ENCODE measurements around the gene AMN1.
"Not testable (repeated sequence)": the region's sequence is repeated elsewhere in the genome, so short reads cannot be mapped to it uniquely, and the experiment has no call there.

The AMN1 gene

DNA sequence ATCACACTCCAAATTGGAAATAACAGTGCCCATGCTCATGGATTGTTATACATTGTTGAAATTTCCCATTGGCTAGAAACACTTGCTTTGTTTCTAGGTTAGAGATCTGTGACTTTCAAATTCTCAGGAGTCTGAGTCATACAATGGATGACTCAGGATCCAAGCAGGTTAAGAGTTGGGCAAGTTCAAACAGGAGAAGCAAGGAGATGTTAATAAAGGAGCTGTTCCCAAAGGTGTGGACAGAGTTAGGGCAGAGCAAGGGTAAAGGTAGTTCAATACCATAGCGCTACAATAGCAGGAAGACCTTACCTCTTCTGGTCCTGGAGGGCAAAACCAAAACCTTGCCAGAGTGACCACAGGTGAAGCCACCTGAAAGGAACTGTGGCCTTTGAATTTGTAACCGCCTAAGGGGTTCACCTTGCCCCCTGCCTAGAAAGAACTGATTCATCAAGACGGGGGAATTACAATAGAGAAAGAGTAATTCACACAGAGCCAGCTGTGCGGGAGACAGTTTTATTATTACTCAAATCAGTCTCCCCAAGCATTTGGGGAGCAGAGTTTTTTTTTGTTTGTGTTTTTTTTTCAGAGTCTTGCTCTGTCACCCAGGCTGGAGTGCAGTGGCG lies 4.2 kb upstream of the AMN1 start:
- peak in 1 of 2 experiments; percentile 26 for DNase-seq

DNA sequence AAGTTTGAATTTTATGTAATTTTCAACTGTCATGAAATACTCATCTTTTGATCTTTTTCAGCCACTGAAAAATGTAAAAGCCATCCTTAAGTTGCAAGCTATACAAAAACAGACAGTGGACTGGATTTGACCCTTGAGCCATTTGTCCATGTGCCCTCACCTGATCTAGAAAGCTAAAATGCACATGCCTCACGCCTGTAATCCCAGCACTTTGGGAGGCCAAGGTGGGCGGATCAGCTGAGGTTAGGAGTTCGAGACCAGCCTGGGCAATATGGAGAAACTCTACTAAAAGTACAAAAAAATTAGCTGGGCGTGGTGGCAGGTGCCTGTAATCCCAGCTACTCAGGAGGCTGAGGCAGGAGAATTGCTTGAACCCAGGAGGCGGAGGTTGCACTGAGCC lies 2.4 kb upstream of the AMN1 start:
- DNase-seq: not testable (repeated sequence)

DNA sequence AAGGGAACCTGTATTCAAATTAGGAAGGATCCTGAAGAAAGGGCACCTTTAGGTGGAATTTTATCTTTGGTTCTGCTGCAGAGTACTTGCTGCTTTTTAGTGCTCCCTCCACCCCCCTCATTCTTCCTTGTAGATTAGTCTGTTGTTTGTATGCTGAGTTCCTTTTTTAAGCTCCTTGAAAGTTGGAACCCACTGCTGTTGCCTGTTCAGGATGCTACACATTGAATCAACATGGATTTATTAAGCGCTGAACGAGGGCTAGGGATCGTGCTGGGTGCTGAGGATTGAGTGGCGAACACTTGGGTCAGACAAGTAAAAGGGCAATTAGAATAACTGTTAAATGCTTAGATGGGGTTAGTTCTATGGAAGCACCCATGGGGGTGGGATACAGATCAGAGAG lies 884 bp upstream of the AMN1 start:
- DNase-seq: no peak

DNA sequence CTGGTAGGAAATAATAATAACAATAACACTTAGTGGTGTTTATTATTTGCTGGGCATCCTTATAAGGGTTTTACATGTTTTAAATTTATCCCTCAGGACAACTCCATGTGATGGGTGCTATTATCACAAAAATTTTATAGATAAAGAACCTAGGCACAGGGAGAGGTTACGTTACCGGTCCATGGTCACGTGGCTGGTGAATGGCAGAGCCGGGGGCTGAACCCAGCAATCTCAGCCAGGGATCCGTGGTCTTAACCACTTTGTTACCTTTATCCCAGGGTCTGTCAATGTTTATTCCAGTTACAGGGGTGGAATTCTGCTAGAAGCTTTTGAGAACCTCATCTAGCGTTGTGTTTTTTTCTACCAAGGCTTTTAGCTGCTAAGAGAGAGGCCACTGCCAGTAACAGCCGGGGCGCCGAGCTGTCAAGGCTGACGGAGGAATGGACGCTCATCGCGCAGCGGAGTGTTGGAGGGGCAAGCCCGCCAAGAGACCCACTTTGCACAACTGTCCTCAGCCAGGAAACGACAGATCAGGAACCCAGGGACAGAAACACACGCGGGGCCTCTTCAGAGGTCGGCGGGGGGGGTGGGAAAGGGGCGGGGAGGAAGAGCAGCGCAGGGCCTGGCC lies 418 bp downstream of the AMN1 start:
- DNase-seq: peak in 1 of 2 experiments; percentile 20

DNA sequence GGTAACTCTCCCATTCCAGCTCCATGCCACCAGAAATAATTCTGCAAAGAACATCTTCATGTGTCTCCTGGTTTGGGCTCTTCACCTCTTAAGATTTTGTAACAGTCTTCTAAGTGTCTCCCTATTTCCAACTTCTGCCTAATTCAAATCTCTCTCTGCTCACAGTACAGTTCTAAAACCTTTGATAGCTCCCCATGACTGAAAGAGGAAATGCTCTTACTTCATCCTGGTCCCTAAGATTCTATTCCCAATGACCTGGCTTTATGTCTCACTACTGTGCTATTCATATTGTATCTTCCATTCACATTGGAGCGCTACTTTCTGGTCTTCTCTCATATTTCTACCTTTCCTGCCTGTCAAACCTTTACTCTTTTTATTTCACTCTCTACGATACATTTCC lies 1.6 kb downstream of the AMN1 start:
- DNase-seq: no peak

DNA sequence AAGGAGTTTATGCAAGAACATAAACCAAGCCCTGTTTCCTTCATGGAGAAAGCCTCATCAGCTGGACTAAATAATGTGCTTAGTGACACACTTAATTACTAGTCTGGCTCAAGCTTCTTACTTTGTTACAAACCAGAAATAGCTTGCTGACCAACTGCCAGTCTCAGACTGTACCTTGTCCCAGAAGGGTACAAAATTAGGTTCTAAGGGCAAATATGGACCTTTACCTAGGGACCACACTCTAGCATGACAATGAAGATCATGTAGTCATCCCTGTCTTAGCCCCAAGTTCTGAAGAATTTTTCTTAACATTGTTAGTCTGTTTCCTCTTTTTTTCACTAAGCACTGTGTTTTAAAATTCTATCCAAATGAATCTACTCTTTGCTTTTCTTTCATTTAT lies 2.2 kb downstream of the AMN1 start:
- DNase-seq: no peak

DNA sequence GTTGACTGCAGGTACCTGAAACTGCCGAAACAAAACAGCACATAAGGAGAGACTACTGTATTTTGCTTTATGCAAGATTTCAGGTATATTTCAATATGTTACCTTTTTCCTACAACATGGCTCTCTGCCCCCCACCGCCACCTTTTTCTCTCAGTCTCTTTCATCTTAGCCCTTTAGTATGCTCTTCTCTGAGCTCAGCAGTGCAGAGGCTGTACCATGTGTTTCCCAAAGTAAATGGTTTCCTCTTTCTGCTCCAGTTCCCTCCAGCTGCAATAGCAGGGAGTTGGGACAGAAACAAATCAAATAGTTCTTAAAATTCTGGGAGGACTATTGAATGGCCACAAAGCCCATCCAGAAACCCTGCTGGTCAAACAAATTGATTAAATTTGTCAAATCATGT lies 4.3 kb downstream of the AMN1 start:
- DNase-seq: no peak

DNA sequence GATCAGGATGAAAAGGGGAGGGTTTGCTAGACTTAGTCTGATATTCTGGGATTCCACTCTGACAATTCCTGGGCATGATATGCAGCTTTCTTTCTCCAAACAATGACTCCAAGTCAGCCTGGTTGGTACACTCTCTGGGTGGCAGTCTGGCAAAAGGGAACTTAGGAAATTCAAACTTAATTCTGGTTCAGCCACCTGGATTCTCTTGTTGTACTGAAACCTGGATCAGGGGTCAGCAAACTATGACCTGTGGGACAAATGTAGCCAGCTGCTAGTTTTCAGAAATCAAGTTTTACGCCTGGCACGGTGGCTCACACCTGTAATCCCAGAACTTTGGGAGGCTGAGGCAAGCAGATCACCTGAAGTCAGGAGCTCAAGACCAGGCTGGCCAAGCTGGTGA lies 6.2 kb downstream of the AMN1 start:
- no peak for DNase-seq

DNA sequence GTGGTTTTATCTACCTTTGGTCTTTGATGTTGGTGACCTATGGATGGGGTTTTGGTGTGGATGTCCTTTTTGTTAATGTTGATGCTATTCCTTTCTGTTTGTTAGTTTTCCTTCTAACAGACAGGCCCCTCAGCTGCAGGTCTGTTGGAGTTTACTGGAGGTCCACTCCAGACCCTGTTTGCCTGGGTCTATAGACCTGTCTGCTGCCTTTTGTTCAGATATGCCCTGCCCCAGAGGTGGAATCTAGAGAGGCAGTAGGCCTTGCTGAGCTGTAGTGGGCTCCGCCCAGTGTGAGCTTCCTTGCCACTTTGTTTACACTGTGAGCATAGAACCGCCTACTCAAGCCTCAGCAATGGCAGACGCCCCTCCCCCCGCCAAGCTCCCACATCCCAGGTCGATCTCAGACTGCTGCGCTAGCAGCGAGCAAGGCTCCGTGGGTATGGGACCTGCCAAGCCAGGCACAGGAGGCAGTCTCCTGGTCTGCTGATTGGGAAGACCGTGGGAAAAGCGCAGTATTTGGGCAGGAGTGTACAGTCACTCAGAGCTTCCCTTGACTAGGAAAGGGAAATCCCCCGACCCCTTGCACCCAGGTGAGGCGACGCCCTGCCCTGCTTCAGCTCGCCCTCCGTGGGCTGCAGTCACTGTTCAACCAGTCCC lies 10.2 kb downstream of the AMN1 start:
- DNase-seq: not testable (repeated sequence)

DNA sequence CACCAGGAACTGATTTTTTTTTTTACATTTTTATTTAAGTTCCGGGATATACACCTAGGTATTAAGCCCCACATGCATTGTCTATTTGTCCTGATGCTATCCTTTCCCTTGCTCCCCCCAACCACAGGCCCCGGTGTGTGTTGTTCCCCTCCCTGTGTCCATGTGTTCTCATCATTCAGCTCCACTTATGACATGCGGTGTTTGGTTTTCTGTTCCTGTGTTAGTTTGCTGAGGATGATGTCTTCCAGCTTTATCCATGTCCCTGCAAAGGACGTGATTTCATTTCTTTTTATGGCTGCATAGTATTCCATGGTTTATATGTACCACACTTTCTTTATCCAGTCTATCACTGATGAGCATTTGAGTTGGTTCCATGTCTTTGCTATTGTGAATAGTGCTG lies 11.8 kb downstream of the AMN1 start:
- DNase-seq: not testable (repeated sequence)

DNA sequence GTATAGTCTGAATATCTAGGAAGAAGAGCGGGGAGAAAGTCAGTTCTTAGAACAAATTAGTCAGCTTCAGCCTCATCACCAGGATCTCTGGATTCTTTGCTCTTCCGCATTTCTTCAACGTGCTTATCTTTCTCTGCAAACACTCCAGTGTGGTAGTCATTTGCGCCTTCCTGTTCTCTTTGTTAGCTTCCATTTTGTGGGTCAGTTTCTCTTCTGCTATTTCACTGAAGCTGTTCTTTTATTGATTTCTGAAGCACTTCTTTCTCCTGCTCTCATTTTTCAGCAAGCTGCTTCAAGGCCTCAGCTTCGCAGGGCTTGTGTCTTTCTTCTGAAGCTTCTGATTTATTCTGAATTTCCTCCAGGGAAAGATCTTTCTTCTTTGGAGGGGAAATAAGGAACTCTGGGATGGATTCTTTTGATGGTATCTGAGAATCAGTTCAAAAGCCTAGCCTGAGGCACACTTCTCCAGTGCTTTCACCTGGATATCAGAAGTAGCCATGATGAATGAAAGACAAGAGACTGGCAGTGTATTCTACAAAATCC lies 13.5 kb downstream of the AMN1 start:
- no peak for DNase-seq

DNA sequence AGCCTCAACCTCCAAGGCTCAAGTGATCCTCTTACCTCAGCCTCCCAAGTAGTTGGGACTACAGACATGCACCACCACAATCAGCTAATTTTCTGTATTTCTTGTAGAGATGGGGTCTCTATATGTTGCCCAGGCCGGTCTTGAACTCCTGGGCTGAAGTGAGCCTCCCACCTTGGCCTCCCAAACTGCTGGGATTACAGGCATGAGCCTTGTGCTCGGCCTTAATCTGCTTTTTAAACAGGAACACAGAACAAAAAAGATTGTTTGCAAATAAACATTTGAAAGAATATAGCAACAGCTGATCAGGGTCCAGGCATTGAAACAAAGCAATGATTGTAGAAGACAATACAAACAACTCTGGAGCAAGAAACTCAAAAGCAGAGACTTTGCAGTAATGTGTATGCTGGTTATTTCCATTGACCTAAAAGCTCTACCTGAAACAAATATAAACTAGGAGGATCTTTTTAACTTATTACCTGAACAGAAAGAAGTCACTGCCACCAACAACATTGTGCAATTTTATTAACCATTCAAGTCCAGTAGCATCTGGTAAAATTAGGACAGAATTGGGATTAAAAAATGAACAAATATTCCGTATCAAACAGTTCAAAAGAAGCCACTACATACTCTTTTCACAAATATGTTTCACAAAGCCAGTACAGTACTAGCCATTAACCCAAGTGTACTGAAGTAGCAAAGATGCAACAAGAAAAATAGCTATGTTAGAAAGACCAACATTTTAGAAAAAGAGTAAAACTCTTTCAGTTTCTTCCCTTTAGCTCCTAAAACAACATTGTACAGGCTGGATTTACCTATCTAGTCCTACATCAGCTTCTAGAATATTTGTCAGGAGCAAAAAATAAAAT lies 14.2 kb downstream of the AMN1 start:
- DNase-seq: no peak

DNA sequence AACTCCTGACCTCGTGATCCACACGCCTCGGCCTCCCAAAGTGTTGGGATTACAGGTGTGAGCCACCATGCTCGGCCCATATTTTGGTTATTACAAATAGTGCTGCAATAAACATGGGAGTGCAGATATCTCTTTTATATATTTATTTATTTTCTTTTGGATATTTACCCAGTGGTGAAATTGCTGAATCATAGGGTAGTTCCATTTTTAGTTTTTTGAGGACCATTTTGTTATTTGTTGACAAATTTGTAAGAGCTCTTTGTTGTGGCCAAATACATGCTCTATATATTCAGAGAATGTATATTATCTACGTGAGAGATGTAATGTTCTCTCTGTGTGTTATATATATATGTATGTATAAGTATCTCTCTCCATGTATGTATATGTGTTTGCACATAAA lies 15.9 kb downstream of the AMN1 start:
- DNase-seq: no peak

DNA sequence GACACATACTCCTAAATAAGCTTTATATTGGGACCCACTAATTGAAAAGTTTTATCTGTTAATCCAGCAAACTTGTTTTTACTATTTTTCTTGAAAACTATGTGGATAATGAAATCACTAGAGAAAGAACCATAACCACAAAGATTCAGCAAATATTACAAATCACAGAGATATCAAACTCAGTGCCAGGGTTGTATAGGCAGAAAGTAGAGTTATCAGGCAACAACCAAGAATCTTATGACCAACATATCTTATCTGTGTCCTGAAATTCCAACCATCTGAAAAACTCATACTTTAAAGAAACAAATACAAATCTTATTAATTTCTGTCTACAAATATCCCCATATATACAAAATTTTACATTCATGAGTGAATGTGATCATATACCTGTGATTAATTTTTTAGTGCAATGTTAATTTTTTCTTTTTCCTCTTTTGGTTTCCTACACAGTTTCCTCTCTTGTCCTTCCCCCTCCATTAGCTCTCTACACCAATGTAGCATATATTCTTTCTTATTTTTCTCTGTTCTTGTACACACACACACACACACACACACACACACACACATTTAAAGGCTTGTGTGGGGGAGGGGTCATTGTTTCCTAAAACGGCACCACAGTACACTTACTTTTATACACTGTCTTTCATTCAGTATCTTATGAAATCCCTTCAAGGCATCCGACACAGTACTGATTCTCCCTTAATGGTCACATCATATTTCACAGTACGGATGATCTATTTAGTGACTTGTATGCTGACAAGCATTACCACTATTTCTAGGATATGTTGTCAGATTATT lies 18.6 kb downstream of the AMN1 start:
- DNase-seq: no peak

DNA sequence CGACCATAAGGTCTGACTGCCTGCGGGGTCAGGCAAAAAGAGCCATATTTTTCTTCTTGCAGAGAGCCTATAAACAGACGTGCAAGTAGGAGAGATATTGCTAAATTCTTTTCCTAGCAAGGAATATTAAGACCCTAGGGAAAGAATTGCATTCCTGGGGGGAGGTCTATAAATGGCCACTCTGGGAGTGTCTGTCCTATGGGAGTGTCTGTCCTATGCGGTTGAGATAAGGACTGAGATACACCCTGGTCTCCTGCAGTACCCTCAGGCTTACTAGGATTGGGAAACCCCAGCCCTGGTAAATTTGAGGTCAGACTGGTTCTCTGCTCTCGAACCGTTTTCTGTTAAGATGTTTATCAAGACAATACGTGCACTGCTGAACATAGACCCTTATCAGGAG lies 20.7 kb downstream of the AMN1 start:
- DNase-seq: not testable (repeated sequence)

DNA sequence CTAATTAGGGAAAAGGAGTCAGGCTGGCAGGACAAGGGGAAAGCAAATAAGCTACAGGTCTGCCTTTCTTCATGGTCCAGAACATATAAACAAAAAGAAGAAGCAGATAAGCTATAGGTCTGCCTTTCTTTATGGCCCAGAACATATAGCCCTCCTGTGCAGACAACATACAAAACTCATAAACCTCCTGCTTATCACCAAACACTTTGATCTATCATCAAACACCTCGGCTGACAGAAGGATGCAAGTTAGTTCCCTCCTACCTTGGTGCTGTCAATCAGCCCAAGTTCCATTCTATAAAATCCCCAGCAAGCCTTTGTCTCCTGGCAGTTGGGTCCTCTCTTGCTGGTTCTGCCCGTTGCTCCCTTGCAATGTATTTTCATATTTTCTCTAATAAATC lies 23.2 kb downstream of the AMN1 start:
- no peak for DNase-seq

DNA sequence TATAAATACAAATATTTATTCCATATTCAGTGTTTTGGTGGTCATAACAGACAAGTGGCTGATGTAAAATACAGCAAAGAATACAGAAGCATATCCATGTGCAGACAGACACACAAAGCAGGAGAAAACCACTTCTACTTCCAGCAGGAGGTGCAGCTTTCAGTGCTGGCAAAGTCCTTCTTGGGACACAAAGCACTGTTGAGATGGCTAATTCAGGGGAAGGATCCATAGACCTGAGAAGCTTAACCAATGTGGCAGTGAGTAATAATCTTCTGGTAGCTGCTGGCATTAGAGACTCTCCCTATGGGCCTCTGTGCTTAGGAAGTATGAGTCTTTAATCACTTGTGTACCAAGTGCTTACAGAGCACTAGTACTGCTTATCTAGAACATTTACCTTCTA lies 26.8 kb downstream of the AMN1 start:
- DNase-seq: no peak

DNA sequence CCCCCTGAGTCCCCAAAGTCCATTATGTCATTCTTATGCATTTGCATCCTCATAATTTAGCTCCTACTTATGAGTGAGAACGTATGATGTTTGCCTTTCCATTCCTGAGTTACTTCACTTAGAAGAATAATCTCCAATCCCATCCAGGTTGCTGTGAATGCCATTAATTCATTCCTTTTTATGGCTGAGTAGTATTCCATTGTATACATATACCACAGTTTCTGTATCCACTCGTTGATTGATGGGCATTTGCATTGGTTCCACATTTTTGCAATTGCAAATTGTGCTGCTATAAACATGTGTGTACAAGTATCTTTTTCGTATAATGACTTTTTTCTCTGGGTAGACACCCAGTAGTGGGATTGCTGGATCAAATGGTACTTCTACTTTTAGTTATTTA lies 38.9 kb downstream of the AMN1 start:
- DNase-seq: not testable (repeated sequence)

DNA sequence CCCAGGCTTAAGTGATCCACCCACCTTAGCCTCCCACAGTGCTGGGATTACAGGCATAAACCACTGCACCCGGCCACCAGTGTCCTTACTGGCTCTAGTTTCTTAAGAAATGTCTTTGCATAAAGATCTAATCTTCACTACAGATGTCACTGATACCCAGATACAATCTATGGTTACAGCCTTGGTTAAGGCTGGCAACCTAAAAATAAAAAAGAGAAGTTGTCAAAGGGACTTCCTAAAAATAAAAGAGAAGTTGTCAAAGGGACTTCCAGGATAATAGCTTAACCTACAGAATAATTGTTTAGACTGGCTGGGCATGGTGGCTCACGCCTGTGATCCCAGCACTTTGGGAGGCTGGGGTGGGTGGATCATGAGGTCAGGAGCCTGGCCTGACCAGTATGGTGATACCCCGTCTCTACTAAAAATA lies 41.7 kb downstream of the AMN1 start:
- DNase-seq: no peak

DNA sequence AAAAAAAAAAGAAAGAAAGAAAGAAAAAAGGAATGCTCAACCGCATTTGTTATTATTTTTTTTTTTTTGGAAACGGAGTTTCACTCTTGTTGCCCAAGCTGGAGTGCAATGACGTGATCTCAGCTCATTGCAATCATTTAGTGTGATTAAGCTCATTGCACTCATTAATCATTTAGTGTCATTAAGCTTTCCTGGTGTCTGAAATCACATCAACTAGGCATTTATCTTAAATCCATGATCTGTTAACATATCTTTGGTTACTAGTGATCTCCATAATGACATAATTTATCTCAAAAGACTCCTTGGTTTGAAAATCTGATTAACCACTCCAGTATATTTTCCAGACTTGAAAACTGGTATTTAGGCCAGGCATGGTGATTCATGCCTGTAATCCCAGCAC lies 43.0 kb downstream of the AMN1 start:
- DNase-seq: no peak

DNA sequence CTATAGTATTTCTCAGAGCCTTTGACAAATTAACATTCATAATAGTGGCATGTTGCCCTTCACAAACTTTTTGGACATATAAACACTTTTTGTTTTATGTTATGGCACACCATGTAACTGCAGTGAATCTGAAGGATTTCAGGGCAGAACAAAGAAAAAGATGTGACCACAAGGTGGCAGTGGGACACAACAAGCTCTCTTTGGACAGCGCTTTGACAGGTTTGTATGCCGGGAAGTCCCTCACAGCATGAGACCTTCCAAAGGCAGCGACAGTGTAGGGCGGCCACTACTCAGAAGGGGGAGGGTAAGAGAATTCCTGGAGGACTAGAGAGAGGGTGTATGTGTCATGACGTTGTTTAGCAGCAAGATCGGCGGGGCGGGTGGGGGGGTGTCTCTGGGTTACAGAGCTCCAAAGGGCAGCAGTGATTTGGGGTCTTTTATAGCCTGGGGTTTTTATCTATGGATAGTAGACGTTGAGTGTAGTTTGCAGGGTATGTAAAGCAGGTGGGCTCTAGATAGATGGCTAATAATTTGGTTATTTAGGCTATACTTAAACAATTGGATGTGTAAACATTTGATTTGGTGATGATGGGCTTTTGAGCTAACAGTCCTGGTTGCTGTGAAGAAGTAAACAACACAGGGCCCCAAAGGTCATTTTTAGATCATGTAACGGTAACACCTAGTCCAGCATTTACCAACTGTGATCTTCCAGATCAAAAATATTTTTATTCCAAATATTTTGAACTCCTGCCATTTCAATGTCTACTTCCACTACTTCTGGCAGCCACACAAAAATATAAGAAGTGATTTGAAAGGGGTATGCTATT lies 46.5 kb downstream of the AMN1 start:
- DNase-seq: peak; percentile 35 to 66

Data from stimulated activated CD4-positive, alpha-beta T cell treated with anti-CD3 and anti-CD28 coated beads, Interleukin-4, amount 100 ng/mL, for 4 hours (primary cell).